Loucy (cell line): Measurements from ENCODE around the gene NRG2.

ENCODE experiments used
- EZH2phosphoT487 ChIP-seq: fragments of 200-600 bp; IDR thresholded peaks from 2 replicates; pipeline ENCODE4 v1.6.1; 2018; ENCODE audit warnings: antibody characterized with exemption, mild to moderate bottlenecking, moderate library complexity, borderline replicate concordance
- TF ChIP-seq, protein P1 (sequence below): fragments of 200-600 bp; sonication (generic); conservative IDR thresholded peaks from 2 replicates; pipeline ENCODE4 v1.5.1; 2014; ENCODE audit warnings: mild to moderate bottlenecking, antibody characterized with exemption, low read length

DNA sequence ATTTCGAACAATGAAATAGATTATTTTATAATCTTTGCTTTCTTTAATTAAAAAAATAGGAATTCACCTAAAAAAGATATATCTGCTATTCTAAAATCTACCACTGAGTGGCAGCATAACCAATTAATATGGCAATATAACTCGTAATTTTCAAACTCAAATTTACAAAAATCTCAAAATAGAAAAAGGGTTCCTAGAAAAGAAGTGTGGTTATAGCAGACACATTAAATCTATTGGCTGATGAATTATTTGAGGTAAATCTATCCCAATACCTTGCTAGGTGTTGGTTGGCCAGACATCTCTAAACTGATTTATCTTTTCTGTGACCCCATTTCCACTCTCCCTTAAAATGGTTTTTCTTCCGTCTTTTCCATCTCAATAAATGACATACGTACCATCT lies 30.2 kb upstream of the NRG2 start:
- TF ChIP-seq EZH2phosphoT487: no peak
- TF ChIP-seq, protein P1, sequence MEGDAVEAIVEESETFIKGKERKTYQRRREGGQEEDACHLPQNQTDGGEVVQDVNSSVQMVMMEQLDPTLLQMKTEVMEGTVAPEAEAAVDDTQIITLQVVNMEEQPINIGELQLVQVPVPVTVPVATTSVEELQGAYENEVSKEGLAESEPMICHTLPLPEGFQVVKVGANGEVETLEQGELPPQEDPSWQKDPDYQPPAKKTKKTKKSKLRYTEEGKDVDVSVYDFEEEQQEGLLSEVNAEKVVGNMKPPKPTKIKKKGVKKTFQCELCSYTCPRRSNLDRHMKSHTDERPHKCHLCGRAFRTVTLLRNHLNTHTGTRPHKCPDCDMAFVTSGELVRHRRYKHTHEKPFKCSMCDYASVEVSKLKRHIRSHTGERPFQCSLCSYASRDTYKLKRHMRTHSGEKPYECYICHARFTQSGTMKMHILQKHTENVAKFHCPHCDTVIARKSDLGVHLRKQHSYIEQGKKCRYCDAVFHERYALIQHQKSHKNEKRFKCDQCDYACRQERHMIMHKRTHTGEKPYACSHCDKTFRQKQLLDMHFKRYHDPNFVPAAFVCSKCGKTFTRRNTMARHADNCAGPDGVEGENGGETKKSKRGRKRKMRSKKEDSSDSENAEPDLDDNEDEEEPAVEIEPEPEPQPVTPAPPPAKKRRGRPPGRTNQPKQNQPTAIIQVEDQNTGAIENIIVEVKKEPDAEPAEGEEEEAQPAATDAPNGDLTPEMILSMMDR: peak; percentile 82
